IPS-18a (cell line): ENCODE data around the gene DCC.

Source experiments
- H3K27ac ChIP-seq: one replicate; pipeline ENCODE4 v1.5.1; 2013; ENCODE audit warnings: low read length
- H3K27me3 ChIP-seq: one replicate; pipeline ENCODE4 v1.6.1; 2013; ENCODE audit warnings: mild to moderate bottlenecking, low read length; ENCODE audit not compliant: control insufficient read depth, insufficient read depth
- H3K36me3 ChIP-seq: one replicate; pipeline ENCODE4 v1.6.1; 2013; ENCODE audit warnings: low read depth, low read length; ENCODE audit not compliant: control insufficient read depth
- H3K4me1 ChIP-seq: one replicate; pipeline ENCODE4 v1.6.1; 2013; ENCODE audit warnings: low read depth, low read length; ENCODE audit not compliant: control insufficient read depth
- H3K4me3 ChIP-seq: one replicate; pipeline ENCODE4 v1.5.1; 2013; ENCODE audit warnings: low read length
- H3K9ac ChIP-seq: one replicate; pipeline ENCODE4 v1.6.1; 2013; ENCODE audit warnings: mild to moderate bottlenecking, low read length, moderate library complexity
- H3K9me3 ChIP-seq: one replicate; pipeline ENCODE4 v1.6.1; 2013; ENCODE audit warnings: low read depth, low read length; ENCODE audit not compliant: control insufficient read depth

Gene DCC

DNA sequence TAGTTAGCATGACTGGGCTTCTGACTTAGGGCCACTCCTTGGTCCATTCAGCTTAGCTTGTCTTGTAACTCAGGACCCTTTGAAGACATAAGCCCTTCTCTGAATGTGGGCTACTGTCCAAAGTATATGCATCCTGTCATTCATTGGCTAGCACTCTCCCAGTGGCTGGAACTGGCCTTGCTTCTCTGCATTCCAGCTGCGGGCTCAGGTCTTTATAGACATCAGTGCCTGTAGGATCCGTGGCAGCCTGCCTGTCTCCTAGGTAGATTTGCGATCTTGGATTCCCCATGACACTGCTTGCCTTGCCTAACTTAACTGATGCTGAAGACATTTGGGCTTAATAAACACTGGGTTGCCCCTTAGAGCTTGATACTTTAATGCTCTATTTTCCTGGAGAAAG is 170.1 kb downstream of the DCC start:
- no peaks in the 10 kb centered on the region for H3K9me3 ChIP-seq
- H3K4me3 ChIP-seq = no peak overlapping the region
- H3K27ac ChIP-seq = no peak overlapping the region
- H3K36me3 ChIP-seq = no peaks in the 10 kb centered on the region
- no peak overlapping the region for H3K9ac ChIP-seq
- H3K4me1 ChIP-seq = no peaks in the 10 kb centered on the region
- no peaks in the 10 kb centered on the region for H3K27me3 ChIP-seq

- H3K27me3 ChIP-seq = no peaks in the 10 kb centered on the region
- no peak overlapping the region for H3K4me3 ChIP-seq
- no peaks in the 10 kb centered on the region for H3K9me3 ChIP-seq
- no peaks in the 10 kb centered on the region for H3K4me1 ChIP-seq
- no peaks in the 10 kb centered on the region for H3K36me3 ChIP-seq
- no peak overlapping the region for H3K9ac ChIP-seq
- no peak overlapping the region for H3K27ac ChIP-seq
Observed at GRCh38 chr18:52518086-52518485, 178.1 kb downstream of the DCC start.

- H3K4me1 ChIP-seq = no peaks in the 10 kb centered on the region
Observed at GRCh38 chr18:52519021-52519420, 179.0 kb downstream of the DCC start.

GRCh38 chr18:52523566-52523965 is 183.6 kb downstream of the DCC start:
- Histone ChIP-seq H3K9me3 (no peaks in the 10 kb centered on the region), H3K9ac (no peak overlapping the region), H3K36me3 (no peaks in the 10 kb centered on the region), H3K27me3 (no peaks in the 10 kb centered on the region), H3K4me3 (no peak overlapping the region), H3K27ac (no peak overlapping the region), H3K4me1 (no peaks in the 10 kb centered on the region)

More at GRCh38 chr18:52519021-52519420, 179.0 kb downstream of the DCC start:
- Histone ChIP-seq H3K9ac (no peak overlapping the region), H3K27me3 (no peaks in the 10 kb centered on the region), H3K36me3 (no peaks in the 10 kb centered on the region), H3K9me3 (no peaks in the 10 kb centered on the region), H3K4me3 (no peak overlapping the region), H3K27ac (no peak overlapping the region)

DNA sequence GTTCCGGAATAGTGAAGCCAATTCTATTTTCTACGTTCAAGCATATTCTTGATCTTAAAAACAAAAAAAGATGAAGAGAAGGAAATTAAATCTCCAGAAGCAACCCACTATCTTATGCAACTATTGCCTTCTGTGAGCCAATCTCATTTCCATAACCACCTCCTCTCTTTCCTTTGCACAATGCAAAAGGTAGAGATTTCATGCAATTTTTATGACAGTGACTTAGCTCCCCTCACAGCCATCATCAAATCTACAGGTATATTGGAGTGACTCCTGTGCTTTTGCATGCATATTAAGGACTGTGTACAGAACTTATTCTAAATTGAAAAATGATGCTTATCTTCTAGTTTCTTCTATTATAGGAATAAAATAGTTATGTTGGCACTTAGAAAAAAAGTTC is 191.8 kb downstream of the DCC start:
- Histone ChIP-seq H3K36me3 (no peaks in the 10 kb centered on the region), H3K9me3 (no peaks in the 10 kb centered on the region), H3K9ac (no peak overlapping the region), H3K4me1 (no peaks in the 10 kb centered on the region), H3K27ac (no peak overlapping the region), H3K27me3 (no peaks in the 10 kb centered on the region), H3K4me3 (no peak overlapping the region)

GRCh38 chr18:52536039-52536438 is 196.0 kb downstream of the DCC start:
- Histone ChIP-seq H3K27ac (no peak overlapping the region), H3K27me3 (no peaks in the 10 kb centered on the region), H3K9ac (no peak overlapping the region), H3K36me3 (no peaks in the 10 kb centered on the region), H3K4me1 (no peaks in the 10 kb centered on the region), H3K4me3 (no peak overlapping the region), H3K9me3 (no peaks in the 10 kb centered on the region)

GRCh38 chr18:52537261-52537660 is 197.3 kb downstream of the DCC start:
- H3K4me1 ChIP-seq = no peaks in the 10 kb centered on the region
- no peaks in the 10 kb centered on the region for H3K27me3 ChIP-seq
- H3K4me3 ChIP-seq = no peak overlapping the region
- no peaks in the 10 kb centered on the region for H3K9me3 ChIP-seq
- H3K36me3 ChIP-seq = no peaks in the 10 kb centered on the region
- no peak overlapping the region for H3K9ac ChIP-seq
- no peak overlapping the region for H3K27ac ChIP-seq

GRCh38 chr18:52541056-52541455 is 201.1 kb downstream of the DCC start:
- no peaks in the 10 kb centered on the region for H3K4me1 ChIP-seq
- no peak overlapping the region for H3K9ac ChIP-seq
- no peaks in the 10 kb centered on the region for H3K9me3 ChIP-seq
- H3K27ac ChIP-seq = no peak overlapping the region
- no peaks in the 10 kb centered on the region for H3K36me3 ChIP-seq
- H3K27me3 ChIP-seq = no peaks in the 10 kb centered on the region
- H3K4me3 ChIP-seq = no peak overlapping the region

- Histone ChIP-seq H3K36me3 (no peaks in the 10 kb centered on the region), H3K9me3 (no peaks in the 10 kb centered on the region), H3K9ac (no peak overlapping the region), H3K27me3 (no peaks in the 10 kb centered on the region), H3K27ac (no peak overlapping the region), H3K4me3 (no peak overlapping the region), H3K4me1 (no peaks in the 10 kb centered on the region)
Observed at GRCh38 chr18:52544086-52544485, 204.1 kb downstream of the DCC start.

DNA sequence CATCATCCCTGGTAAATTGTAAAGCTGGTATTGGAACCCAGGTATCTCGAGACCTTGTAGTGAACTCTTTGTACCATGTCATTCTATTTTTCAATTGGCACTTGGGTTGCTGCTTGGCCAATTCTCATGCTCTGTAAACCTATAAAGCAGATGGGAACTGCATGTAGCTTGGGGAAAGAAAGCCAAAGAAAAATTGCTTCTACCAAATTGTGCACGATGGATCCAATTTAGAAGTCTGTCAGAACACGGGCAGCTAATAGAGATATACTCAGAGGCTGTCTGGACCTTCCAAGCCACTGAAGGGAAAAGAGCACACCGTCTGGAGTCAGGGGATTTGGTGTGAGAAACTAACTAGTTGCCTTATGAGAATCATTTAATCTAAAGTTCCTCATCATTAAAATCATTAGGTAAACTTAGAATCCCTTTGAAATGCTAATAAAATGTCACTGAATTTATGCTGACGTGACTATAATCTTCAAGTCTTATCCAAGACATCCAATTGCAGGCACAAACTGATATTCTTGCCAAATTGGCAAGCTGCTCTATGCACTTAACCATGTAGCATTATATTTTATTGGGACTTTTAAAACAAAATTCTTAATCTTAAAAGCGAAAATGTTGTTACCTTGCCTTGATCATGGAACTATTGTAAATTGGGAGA is 206.8 kb downstream of the DCC start:
- H3K36me3 ChIP-seq = no peaks in the 10 kb centered on the region
- H3K4me1 ChIP-seq = no peaks in the 10 kb centered on the region
- H3K4me3 ChIP-seq = no peak overlapping the region
- H3K9ac ChIP-seq = no peak overlapping the region
- no peaks in the 10 kb centered on the region for H3K9me3 ChIP-seq
- H3K27ac ChIP-seq = no peak overlapping the region
- no peaks in the 10 kb centered on the region for H3K27me3 ChIP-seq

DNA sequence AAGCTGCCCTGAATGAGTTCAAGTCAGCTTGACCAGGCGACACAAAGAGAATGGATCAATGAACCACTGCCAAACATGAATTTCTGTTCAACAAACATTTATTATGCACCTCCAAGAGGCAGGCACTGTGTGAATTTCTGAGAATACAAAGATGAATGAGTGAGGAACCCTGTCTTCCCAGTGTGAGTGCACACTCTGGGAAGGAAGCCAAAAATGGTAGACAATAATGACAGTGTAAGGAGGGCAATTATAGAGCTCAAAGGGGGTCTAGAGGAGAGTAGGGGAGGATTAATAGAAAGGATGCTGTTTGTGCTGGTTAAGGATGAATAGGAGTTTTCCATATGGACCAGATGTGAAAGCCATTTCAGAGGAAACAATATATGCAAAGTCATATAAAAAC is 213.4 kb downstream of the DCC start:
- H3K27me3 ChIP-seq = no peaks in the 10 kb centered on the region
- no peaks in the 10 kb centered on the region for H3K36me3 ChIP-seq
- H3K9ac ChIP-seq = no peak overlapping the region
- no peaks in the 10 kb centered on the region for H3K9me3 ChIP-seq
- H3K4me3 ChIP-seq = no peak overlapping the region
- no peaks in the 10 kb centered on the region for H3K4me1 ChIP-seq
- H3K27ac ChIP-seq = no peak overlapping the region

GRCh38 chr18:52554180-52554579 is 214.2 kb downstream of the DCC start:
- no peaks in the 10 kb centered on the region for H3K27me3 ChIP-seq
- no peak overlapping the region for H3K27ac ChIP-seq
- no peaks in the 10 kb centered on the region for H3K36me3 ChIP-seq
- no peak overlapping the region for H3K9ac ChIP-seq
- no peak overlapping the region for H3K4me3 ChIP-seq
- H3K4me1 ChIP-seq = no peaks in the 10 kb centered on the region
- H3K9me3 ChIP-seq = no peaks in the 10 kb centered on the region
